HUES48 (cell line): ENCODE results near the gene STX18.
"Not testable (repeated sequence)": the region's sequence is repeated elsewhere in the genome, so short reads cannot be mapped to it uniquely, and the experiment has no call there.

Experiments
- H3K27ac ChIP-seq: one replicate; pipeline ENCODE4 v1.7.0; 2013; ENCODE audit warnings: low read depth, low read length, inconsistent platforms
- H3K27me3 ChIP-seq: 2 replicates; pipeline ENCODE4 v1.6.1; 2013; ENCODE audit warnings: mild to moderate bottlenecking, low read length; ENCODE audit not compliant: control insufficient read depth, insufficient read depth
- H3K36me3 ChIP-seq: 2 replicates; pipeline ENCODE4 v1.6.1; 2013; ENCODE audit warnings: low read length; ENCODE audit not compliant: control insufficient read depth, insufficient read depth
- H3K4me1 ChIP-seq: 2 replicates; pipeline ENCODE4 v1.6.1; 2013; ENCODE audit warnings: mild to moderate bottlenecking, low read length; ENCODE audit not compliant: control insufficient read depth, insufficient read depth
- H3K4me3 ChIP-seq: 2 replicates; pipeline ENCODE4 v1.5.1; 2013; ENCODE audit warnings: mild to moderate bottlenecking, low read depth, low read length
- H3K9ac ChIP-seq: 2 replicates; pipeline ENCODE4 v1.6.1; 2013; ENCODE audit warnings: mild to moderate bottlenecking, low read depth, low read length, moderate library complexity
- H3K9me3 ChIP-seq: 2 replicates; pipeline ENCODE4 v1.6.1; 2013; ENCODE audit warnings: low read length; ENCODE audit not compliant: control insufficient read depth, insufficient read depth

The STX18 gene

GRCh38 chr4:4574792-4575191 is 32.9 kb upstream of the STX18 start:
- Histone ChIP-seq H3K4me1 (peaks cover 17% of the 10 kb centered on the region; the same call in 1 of the 2 replicates), H3K36me3 (no peaks in the 10 kb centered on the region), H3K9me3 (no peaks in the 10 kb centered on the region), H3K9ac (peak overlapping the region; percentile 29; the same call in 1 of the 2 replicates), H3K27ac (peak overlapping the region; percentile 37), H3K4me3 (peak overlapping the region; percentile 61), H3K27me3 (peaks cover 7% of the 10 kb centered on the region)

GRCh38 chr4:4574052-4574451 is 32.2 kb upstream of the STX18 start:
- Histone ChIP-seq H3K27me3 (peaks cover 7% of the 10 kb centered on the region), H3K4me3 (no peak overlapping the region), H3K27ac (no peak overlapping the region), H3K9me3 (no peaks in the 10 kb centered on the region), H3K36me3 (no peaks in the 10 kb centered on the region), H3K4me1 (peaks cover 17% of the 10 kb centered on the region; the same call in 1 of the 2 replicates), H3K9ac (no peak overlapping the region)

GRCh38 chr4:4572821-4573220 is 31.0 kb upstream of the STX18 start:
- peaks cover 7% of the 10 kb centered on the region for H3K27me3 ChIP-seq
- H3K36me3 ChIP-seq: no peaks in the 10 kb centered on the region

GRCh38 chr4:4569861-4570260 is 28.0 kb upstream of the STX18 start:
- not testable (repeated sequence) for H3K4me1 ChIP-seq, H3K9ac ChIP-seq, H3K27ac ChIP-seq, H3K36me3 ChIP-seq, H3K9me3 ChIP-seq, H3K4me3 ChIP-seq, H3K27me3 ChIP-seq

More at GRCh38 chr4:4572821-4573220, 31.0 kb upstream of the STX18 start:
- Histone ChIP-seq H3K9ac (no peak overlapping the region), H3K27ac (no peak overlapping the region), H3K4me3 (no peak overlapping the region), H3K9me3 (no peaks in the 10 kb centered on the region), H3K4me1 (peaks cover 12% of the 10 kb centered on the region; the same call in 1 of the 2 replicates)

GRCh38 chr4:4568806-4569427 is 27.1 kb upstream of the STX18 start:
- Histone ChIP-seq H3K9me3 (no peaks in the 10 kb centered on the region), H3K4me3 (no peak overlapping the region)

GRCh38 chr4:4566359-4566758 is 24.5 kb upstream of the STX18 start:
- H3K27ac ChIP-seq, H3K9ac ChIP-seq, H3K27me3 ChIP-seq, H3K4me3 ChIP-seq, H3K9me3 ChIP-seq, H3K4me1 ChIP-seq: not testable (repeated sequence)
- peaks cover 11% of the 10 kb centered on the region for H3K36me3 ChIP-seq

More at GRCh38 chr4:4568806-4569427, 27.1 kb upstream of the STX18 start:
- Histone ChIP-seq H3K27me3 (no peaks in the 10 kb centered on the region), H3K4me1 (no peaks in the 10 kb centered on the region), H3K9ac (no peak overlapping the region), H3K36me3 (peaks cover 8% of the 10 kb centered on the region), H3K27ac (no peak overlapping the region)

GRCh38 chr4:4564522-4564921 is 22.7 kb upstream of the STX18 start:
- Histone ChIP-seq H3K4me1 (no peaks in the 10 kb centered on the region), H3K27me3 (no peaks in the 10 kb centered on the region), H3K9ac (no peak overlapping the region), H3K27ac (no peak overlapping the region), H3K36me3 (peaks cover 11% of the 10 kb centered on the region), H3K9me3 (no peaks in the 10 kb centered on the region), H3K4me3 (no peak overlapping the region)

- Histone ChIP-seq H3K36me3 (peaks cover 13% of the 10 kb centered on the region), H3K9ac (no peak overlapping the region), H3K27ac (no peak overlapping the region), H3K4me3 (no peak overlapping the region), H3K9me3 (no peaks in the 10 kb centered on the region), H3K27me3 (no peaks in the 10 kb centered on the region), H3K4me1 (no peaks in the 10 kb centered on the region)
Measured at GRCh38 chr4:4560642-4561041, 18.8 kb upstream of the STX18 start.

GRCh38 chr4:4560136-4560535 is 18.3 kb upstream of the STX18 start:
- no peaks in the 10 kb centered on the region for H3K9me3 ChIP-seq
- H3K4me1 ChIP-seq: no peaks in the 10 kb centered on the region
- no peaks in the 10 kb centered on the region for H3K27me3 ChIP-seq
- peaks cover 15% of the 10 kb centered on the region for H3K36me3 ChIP-seq
- H3K27ac ChIP-seq: no peak overlapping the region
- no peak overlapping the region for H3K9ac ChIP-seq
- no peak overlapping the region for H3K4me3 ChIP-seq

GRCh38 chr4:4559596-4559995 is 17.7 kb upstream of the STX18 start:
- Histone ChIP-seq H3K27me3 (no peaks in the 10 kb centered on the region), H3K36me3 (peaks cover 10% of the 10 kb centered on the region), H3K27ac (no peak overlapping the region), H3K4me3 (no peak overlapping the region), H3K9ac (no peak overlapping the region), H3K4me1 (no peaks in the 10 kb centered on the region), H3K9me3 (no peaks in the 10 kb centered on the region)

GRCh38 chr4:4558881-4559280 is 17.0 kb upstream of the STX18 start:
- Histone ChIP-seq H3K9me3 (no peaks in the 10 kb centered on the region), H3K9ac (no peak overlapping the region), H3K4me3 (no peak overlapping the region), H3K27ac (no peak overlapping the region), H3K36me3 (peaks cover 10% of the 10 kb centered on the region), H3K27me3 (no peaks in the 10 kb centered on the region), H3K4me1 (no peaks in the 10 kb centered on the region)
